NCI-H1436 (cell line): ENCODE data around the gene TEX35.
A peak's percentile ranks its signal among the peaks of the same experiment; 100 is the strongest.
"Not testable (repeated sequence)": the region's sequence is repeated elsewhere in the genome, so short reads cannot be mapped to it uniquely, and the experiment has no call there.

Experiments used
- DNase-seq: peaks from one replicate; lab custom pipeline; 2025; lab: John Stamatoyannopoulos, UW

The TEX35 gene

DNA sequence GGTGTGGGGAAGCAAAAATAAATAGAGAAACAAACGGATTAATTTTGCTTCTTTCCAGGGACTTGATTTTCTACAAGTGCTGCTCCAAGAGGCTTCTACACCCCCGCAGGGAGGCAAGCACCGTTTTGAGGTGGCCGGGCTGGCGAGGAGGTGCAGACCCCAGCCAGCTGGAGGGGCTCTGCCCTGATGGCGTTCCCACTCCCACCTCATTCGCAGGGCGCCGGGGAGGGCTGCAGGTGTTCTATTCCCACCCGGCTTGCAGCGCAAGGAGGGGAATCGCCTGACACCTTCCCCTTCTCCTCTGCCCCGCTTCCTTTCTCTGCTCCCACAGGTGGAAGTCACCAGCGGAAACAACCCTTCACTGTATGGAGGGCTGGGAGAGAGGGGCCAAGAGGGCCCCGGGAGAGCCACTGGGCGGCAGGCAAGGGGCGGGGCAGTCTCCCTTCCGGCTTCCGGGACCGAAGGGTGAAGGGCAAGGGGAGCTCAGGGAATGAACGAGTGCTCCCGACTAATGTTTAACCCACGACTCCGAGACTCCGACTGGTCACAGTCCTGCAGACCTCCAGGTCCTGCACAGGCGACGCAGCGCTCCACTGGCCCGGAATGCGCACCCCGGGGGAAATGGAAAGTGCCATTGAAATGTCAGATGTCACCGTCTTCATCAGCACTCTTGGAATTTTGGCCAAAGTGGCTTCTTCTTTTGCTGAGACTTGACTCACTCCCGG is 29.1 kb downstream of the TEX35 start:
- DNase-seq = peak; percentile 23

DNA sequence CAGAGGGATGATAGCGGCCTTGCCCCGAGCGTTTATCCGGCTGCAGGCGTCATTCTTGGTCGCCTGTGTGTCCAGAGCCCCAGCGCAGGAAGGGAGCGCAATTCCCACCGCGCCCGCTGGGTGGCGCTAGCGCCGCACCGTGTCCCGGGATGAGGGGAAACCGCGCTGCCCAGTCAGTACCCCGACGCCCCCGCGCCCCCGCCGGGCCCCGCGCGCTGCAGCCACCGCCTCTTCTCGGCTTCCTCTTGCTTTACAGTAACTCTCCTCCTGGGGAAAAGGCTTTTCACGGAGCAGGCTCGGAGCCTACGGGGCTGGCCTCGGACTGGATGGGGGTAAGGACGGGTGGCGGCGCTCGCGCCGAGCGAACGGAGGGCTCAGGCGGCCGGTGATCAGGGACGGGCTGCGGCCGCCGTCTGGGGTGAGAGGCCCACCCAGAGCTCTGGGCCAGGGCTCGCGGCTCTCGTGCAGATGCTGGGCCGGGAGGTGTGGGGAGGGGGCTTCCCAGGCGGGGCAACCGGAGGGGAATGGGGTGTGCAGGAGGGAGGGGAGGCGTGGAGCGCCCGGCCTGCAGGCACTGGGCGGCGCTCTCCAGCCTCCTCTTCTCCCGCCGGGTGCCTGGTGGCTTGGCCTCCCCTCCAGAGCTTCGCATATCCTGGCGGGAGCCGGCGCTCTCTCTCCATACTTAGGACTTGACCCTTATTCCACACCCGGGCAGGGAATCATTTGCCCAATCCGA is 29.8 kb downstream of the TEX35 start:
- peak; percentile 51 for DNase-seq

DNA sequence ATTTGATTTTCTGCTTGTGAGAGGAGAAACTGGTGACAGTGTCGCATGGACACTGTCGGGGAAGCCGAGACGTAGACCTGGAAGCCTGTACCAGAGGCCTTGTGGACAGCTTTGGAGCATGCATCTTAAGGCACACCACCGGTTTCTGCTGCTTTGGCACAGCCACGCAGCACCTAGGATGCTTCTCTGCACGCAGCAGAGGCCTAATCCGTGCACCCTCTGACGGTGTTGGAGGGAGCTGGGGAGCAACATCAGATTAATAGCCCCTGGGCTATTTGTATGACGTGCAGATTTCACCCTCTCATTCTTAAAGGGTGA is 30.3 kb downstream of the TEX35 start:
- DNase-seq = peak; percentile 50

DNA sequence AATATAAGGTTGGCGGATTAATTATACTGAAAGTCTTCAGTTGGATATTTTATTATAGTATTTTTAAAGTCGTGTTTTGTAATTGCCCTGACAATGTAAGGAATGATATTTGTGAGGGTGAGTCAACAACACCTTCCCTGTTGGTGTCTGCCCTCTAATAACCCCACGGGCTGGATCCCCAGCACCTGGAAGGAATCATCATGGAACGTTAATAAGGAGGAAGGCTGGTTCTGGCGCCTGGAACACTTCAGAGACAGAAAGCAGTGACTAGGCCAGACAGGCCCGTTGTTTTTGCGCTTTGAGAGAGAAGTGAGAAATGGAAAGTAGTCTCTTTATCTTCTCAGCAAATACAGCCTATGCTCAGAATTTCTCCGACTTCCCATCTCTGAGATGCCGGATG is 31.6 kb downstream of the TEX35 start:
- no peak for DNase-seq

DNA sequence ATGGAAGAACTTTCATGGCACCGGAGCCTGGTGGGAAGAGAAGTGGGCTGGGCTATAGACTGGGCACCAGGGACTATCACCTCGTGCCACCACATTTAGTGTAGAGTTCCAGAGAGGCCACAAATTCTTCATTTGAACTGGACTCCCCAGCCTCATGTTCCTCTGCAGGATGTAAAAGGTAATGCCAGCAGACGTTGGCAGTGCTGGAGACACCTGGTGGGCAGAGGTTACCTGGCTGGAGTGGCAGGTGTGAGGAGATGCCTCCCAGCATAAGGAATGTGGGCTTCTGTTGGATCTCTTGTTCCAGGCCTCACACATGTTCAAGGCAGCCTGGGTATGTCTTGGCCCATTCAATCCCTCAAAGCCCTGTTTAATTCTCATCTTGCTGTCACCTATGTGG is 35.2 kb downstream of the TEX35 start:
- no peak for DNase-seq

DNA sequence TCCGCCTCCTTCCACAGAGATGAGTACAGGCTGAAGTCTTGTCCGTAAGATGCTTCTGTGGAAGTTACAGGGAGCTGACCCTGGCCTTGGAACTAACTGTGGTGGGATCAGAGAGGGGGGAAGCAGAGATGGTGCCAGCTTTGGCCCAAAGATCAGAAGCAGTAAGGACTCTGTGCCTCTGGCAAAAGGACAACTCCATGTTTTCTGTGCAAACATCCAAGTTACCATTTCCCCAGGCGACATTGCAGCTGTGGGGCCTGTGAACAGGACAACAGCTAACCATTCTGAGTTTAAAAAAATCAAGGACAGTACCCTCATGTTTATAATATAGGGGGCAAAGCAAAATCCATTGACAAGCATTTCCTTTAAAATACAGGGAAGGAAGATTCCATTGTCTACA is 38.4 kb downstream of the TEX35 start:
- no peak for DNase-seq

DNA sequence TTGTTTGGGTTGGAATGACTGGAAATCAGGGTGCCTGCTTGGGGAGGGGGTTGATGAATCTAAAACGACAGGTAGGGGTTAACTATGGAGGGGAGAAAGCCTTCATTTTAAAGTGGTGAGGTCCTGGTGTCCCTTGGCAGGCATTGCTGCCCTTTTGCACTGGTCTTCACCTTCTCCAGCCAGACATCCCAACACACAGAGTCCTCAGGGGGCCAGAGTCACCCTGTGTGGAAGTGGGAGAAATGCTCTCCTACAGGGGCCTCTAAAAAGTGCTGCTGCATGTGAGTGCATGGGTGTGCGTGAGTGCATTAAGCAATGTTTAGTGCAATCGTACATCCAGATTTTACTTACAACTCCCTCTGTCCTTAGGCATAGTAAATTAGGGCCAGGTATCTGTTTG is 39.0 kb downstream of the TEX35 start:
- no peak for DNase-seq

DNA sequence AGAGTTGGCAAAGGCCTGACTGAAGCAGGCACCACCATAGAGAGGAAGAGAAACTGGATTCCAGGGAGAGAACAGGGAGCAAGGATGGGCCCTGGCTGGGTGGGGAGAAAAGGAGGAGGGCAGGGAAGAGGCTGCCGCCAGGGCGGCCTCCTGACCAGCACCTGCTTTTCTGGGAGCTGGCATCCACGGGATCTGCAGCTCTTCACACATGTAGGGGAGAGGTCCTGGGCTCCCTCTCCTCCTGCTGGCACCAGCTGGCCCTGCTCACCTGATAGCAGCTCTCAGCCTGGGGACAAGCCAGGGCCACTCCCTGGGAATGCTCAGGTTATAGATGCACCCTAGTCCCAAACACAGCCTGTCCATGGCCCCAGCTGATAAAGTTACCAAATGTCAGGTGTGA is 39.9 kb downstream of the TEX35 start:
- DNase-seq = no peak

DNA sequence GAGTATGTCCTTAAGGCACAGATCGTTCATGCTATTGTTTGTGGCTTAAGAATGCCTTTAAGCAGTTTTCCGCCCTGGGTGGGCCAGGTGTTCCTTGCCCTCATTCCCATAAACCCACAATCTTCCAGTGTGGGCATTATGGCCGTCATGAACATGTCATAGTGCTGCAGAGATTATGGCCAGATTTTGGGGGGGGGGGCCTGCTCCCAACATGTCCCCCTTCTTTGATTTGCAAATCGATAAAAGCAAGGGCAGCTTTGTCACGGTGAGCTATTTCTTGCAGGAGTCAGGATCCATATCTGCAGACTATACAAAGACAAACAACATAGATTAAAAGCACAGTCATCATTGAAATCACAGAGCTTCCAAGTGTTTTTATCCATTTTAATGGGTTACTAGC is 41.4 kb downstream of the TEX35 start:
- DNase-seq = not testable (repeated sequence)

DNA sequence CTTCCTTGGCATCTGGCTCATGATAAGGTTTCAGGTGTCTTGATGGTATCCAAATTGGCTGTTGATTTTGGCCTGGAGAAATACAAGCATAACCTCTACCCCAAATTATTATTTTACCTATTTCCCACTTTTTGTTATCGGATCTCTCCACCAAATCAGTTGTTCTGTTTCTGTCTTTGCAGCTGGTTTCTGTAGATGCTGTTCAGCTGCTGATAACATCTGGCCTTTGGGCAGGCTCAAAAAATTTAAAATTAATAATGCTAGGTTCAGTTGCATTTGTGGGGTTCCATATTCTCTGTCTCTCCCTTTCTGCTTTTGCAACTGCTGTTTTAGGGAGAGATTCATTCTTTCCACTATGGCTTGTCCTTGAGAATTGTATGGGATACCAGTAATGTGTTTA is 42.7 kb downstream of the TEX35 start:
- not testable (repeated sequence) for DNase-seq

DNA sequence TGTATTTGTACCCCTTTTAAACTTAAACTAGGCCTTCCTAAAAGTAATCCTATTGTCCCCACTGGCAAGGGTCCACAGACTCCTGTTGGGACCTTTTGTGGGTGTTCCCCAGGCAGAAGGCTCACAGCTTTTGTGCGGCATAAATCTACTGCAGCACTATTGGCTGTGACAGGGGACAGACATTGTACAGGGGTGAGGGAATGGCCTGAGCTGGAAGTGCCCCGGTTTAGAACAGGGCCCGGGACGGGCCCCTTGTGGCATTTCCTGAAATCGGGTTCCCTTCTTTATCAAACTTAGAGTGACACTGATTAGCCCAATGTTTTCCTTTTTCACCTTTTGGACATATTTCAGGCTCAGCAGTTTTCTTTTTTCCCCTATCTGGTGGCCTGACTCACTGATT is 45.9 kb downstream of the TEX35 start:
- not testable (repeated sequence) for DNase-seq

DNA sequence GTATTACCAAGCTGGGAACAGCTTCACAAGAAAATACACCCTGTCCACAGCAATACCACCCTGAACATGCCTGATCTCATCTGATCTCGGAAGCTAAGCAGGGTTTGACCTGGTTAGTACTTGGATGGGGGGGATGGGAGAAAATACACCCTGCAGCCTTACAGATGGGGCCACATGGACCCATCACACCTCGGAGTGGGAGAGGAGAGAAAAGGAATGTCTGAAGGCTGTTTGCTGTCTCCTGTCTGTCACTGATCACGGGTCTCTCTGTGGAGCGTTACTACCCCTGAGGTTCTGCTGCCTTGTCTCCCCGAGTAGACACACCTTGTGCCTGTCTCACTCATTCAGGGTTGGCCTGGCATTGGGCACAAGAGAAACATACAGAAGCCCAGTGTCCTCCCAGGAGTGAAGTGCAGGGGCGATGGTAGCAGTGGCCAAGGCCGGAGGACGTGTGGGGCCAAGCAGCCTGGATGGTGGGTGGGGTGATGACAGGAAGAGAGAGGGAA is 48.0 kb downstream of the TEX35 start:
- DNase-seq = no peak

DNA sequence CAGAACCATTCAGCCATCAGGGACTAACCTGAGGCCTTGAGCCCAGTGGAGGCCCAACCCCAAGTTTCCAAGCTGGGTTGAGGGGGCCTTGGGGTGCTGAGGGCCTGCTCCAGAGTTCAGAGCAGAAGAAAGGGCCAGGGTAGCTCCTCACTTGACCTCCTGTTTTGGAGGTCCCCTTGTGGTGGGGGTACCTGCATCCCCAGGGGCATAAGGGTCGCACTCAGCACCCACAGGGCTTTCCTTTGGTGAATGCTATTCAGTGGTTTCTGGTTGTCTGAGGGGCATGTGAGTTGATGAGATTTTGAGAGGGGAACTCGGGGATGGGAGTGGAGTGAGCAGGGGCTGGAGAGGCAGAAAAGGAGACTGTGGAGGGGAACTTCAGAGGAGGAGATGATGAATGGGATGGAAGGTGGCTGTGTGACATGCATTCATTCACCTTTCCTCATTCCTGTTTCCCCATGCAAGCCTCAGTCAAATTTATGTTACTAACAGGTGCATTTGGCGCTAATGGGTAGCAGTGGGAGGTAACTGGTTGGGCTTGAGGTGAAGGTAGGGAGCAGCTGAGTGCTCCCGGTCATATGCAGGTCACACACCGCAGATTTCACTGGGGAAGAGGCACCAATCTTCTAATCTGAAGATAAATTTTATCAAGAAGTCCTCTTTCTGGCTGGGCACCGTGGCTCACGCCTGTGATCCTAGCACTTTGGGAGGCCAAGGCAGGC is 50.4 kb downstream of the TEX35 start:
- DNase-seq = no peak

DNA sequence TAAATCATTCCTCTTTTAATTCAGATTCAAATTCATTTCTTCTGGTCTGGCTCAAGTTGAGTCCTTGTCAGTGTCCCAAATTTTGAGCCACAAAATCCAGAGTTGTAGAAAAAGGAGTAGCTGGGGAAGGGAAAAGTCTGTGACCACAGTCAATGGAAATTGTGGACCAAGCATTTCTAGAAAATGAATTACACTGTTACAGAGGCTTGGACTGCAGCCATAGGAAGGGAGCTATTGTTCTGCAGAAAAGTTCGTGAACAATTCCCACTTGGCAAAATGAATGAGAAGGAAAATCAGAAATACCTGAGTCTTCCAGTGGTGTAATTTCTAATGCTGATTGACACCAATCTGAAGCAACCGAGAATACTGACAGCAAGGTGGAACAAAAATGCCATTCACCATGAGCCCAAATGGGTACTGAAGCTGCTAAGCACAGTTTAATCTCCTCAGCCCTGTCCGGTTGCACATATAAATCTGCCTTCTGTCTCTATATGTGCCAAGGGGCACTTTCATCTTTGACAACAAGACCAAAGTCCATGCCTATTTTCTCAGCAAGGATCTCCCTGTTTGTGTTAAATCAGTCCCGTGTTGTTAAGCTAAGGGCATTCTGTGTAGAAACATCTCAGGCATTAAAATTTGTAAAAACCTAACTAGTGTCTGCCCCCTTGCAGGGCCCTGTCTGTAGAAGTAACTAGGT is 51.3 kb downstream of the TEX35 start:
- no peak for DNase-seq

DNA sequence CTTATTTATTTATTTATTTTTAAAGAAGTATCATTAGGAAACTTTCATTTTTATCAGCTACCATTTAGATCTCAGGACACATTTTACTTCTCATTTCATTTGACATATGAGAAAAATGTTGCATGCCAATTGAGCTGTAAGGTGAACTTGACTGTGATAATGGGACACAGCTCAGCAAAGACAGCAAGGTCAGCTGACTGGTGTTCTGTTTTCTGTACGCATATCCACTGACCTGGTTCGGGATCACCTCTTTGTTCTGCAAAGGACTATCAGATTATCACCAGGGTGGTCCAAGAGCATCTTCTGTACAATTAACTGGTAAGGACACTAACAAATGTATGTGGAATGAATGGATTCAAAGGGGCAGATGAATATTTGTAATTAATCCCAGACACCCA is 51.9 kb downstream of the TEX35 start:
- no peak for DNase-seq

DNA sequence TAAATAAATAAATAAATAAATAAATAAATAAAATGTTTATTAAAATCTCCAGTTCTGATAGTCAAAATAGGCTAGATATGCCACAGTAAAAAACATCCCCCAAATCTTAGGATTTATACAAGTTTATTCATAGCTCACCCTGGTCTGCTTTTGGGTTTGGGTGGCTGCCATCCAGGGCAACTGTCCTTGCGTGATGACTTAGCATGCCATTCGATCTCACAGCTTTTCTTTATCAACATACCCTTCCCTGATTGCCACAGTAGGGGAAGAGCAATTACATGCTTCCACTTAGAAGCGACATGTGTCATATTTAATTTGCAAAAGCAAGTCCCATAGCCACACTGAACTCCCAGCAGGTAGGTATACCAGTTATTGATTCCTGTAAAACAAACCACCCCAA is 52.7 kb downstream of the TEX35 start:
- DNase-seq = no peak

DNA sequence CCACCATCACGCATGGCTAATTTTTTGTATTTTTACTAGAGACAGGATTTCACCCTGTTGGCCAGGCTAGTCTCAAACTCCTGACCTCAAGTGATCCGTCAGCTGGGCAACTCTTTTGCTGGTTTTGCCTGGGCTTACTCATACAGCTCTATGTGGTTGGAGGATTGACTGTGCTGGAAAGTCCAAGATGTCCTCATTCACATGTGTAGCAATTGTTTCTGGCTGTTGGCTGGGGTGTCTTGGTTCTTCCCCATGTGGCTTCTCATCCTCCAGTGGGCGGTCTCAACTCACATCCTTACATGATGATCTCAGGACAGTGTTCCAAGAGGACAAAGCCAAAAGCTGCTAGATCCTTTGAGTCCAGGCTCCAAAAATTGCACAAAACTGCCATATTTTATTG is 53.3 kb downstream of the TEX35 start:
- DNase-seq = no peak

DNA sequence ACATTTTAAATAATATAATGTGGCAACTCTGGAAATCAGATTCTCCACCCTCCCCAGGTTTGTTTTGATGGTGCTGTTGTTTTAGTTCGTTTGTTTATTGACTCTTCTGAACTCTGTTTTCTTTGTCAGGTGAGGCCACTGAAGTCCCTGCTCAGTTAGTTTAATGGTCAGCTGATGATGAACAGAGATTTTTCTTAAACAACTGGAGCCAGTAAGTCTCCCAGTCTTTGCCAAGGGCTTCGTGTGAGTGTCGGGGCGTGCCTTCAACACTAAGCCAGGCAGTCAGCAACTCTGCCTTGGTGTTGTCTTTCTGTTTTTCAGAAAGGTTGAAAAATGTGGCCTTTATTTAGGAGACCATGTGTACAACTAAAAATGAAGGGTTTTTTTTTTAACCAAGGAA is 58.9 kb downstream of the TEX35 start:
- DNase-seq = no peak
